GM12801 (cell line): ENCODE results near the gene SYT1.

Experiments
- CTCF ChIP-seq: IDR thresholded peaks from one replicate; pipeline ENCODE4 v1.5.1; 2011; ENCODE audit warnings: control low read depth; ENCODE audit not compliant: insufficient read length; ENCODE audit errors: extremely low read depth

The SYT1 gene

GRCh38 chr12:79380402-79380801 lies 515.8 kb downstream of the SYT1 start:
- TF ChIP-seq CTCF, result no peak

- TF ChIP-seq CTCF, result no peak
Measured at GRCh38 chr12:79381248-79382208, 517.0 kb downstream of the SYT1 start.

GRCh38 chr12:79384551-79384950 lies 520.0 kb downstream of the SYT1 start:
- TF ChIP-seq CTCF, result no peak

- TF ChIP-seq CTCF, result no peak
Measured at GRCh38 chr12:79388011-79388410, 523.4 kb downstream of the SYT1 start.

- no peak for TF ChIP-seq CTCF
Measured at GRCh38 chr12:79393842-79394241, 529.3 kb downstream of the SYT1 start.

GRCh38 chr12:79397609-79398008 lies 533.0 kb downstream of the SYT1 start:
- TF ChIP-seq CTCF, result no peak

GRCh38 chr12:79400481-79400880 lies 535.9 kb downstream of the SYT1 start:
- no peak for TF ChIP-seq CTCF
